Activated CD8-positive, alpha-beta T cell treated with anti-CD3 and anti-CD28 coated beads for 36 hours (primary cell): Measurements from ENCODE around the gene ANKRD27. TPM values are rescaled to one million over a fixed set of nuclear protein-coding genes. Genes with fewer than 3 reads are reported as not detected.

Experiments used
- ATAC-seq: fragments of 200-7000 bp; cut with Tn5 transposase; one replicate; pipeline ENCODE4 v1.10.0; 2021; ENCODE audit warnings: mild to moderate bottlenecking, moderate library complexity
- CTCF ChIA-PET: fragments of 350-600 bp; sonication (Branson Sonifier 250); formaldehyde crosslinking; loops from one replicate; lab custom pipeline; 2021; ENCODE audit warnings: antibody characterized with exemption; lab: Charles Lee
- POLR2A ChIA-PET: fragments of 350-600 bp; sonication (Branson Sonifier 250); formaldehyde crosslinking; loops from one replicate; lab custom pipeline; 2021; ENCODE audit warnings: antibody characterized with exemption; lab: Charles Lee
- DNase-seq: peaks from one replicate; pipeline ENCODE4 v3.0.0-alpha.2; 2020
- H3K27ac Mint-ChIP-seq: one replicate; pipeline ENCODE4 v1.8.0; 2021; ENCODE audit warnings: mild to moderate bottlenecking, mixed read lengths
- H3K27me3 Mint-ChIP-seq: one replicate; pipeline ENCODE4 v1.8.0; 2021; ENCODE audit warnings: mixed read lengths
- H3K36me3 Mint-ChIP-seq: one replicate; pipeline ENCODE4 v1.8.0; 2021; ENCODE audit warnings: low read depth, mixed read lengths
- H3K4me1 Mint-ChIP-seq: one replicate; pipeline ENCODE4 v1.8.0; 2021; ENCODE audit warnings: low read depth, mixed read lengths
- H3K4me3 Mint-ChIP-seq: one replicate; pipeline ENCODE4 v1.8.0; 2021; ENCODE audit warnings: mild to moderate bottlenecking, moderate library complexity, mixed read lengths
- H3K9me3 Mint-ChIP-seq: one replicate; pipeline ENCODE4 v1.8.0; 2021; ENCODE audit warnings: mixed read lengths
- intact Hi-C: fragments of 100-400 bp; cut with micrococcal nuclease; formaldehyde crosslinking; loops from one replicate; pipeline ENCODE4 v1.10.0; 2022
- total RNA-seq, 2 experiments: library from RNA; stranded (reverse); gene quantifications; one replicate each; pipeline ENCODE4 v1.2.3, GENCODE V29; 2021
- TF ChIP-seq, protein P1 (sequence below): fragments of 200-600 bp; IDR thresholded peaks from one replicate; pipeline ENCODE4 v1.8.0; 2022; ENCODE audit warnings: antibody characterized with exemption, mild to moderate bottlenecking

The ANKRD27 gene
- total RNA-seq, 2 experiments from 2014 or later: 34.2 to 41.0 TPM

DNA sequence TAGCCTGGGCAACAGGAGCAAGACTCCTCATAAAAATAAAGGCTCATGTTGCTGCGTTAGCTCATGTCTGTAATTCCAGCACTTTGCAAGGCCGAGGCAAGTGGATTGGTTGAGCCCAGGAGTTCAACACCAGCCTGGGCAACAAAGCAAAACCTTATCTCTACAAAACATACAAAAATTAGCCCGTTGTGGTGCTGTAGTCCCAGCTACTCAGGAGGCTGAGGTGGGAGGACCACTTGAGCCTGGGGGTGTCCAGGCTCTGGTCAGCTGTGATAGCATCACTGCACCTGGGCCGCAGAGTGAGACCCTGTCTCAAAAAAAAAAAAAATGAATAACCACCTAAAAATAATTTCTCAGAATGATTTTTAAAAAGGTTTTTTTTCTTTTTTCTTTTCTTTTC is 12.7 kb upstream of the ANKRD27 start:
- ATAC-seq (no peak), DNase-seq (no peak)
- TF ChIP-seq, protein P1, sequence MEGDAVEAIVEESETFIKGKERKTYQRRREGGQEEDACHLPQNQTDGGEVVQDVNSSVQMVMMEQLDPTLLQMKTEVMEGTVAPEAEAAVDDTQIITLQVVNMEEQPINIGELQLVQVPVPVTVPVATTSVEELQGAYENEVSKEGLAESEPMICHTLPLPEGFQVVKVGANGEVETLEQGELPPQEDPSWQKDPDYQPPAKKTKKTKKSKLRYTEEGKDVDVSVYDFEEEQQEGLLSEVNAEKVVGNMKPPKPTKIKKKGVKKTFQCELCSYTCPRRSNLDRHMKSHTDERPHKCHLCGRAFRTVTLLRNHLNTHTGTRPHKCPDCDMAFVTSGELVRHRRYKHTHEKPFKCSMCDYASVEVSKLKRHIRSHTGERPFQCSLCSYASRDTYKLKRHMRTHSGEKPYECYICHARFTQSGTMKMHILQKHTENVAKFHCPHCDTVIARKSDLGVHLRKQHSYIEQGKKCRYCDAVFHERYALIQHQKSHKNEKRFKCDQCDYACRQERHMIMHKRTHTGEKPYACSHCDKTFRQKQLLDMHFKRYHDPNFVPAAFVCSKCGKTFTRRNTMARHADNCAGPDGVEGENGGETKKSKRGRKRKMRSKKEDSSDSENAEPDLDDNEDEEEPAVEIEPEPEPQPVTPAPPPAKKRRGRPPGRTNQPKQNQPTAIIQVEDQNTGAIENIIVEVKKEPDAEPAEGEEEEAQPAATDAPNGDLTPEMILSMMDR: no peak
- no peaks in the 10 kb centered on the region for H3K9me3 Mint-ChIP-seq
- no peak overlapping the region for H3K4me3 Mint-ChIP-seq
- H3K27me3 Mint-ChIP-seq: no peaks in the 10 kb centered on the region
- ChIA-PET POLR2A (interaction anchor here (2.0 kb wide), 1 partner anchor 10 kb away, joined by 7 read pairs; no protein-coding TSS in a partner anchor), CTCF (interaction anchor here (1.2 kb wide), 1 partner anchor 91 kb away, joined by 4 read pairs; no protein-coding TSS in a partner anchor)
- intact Hi-C loops: no loop called here
- peaks cover 4% of the 10 kb centered on the region for H3K36me3 Mint-ChIP-seq
- peaks cover 19% of the 10 kb centered on the region for H3K4me1 Mint-ChIP-seq
- H3K27ac Mint-ChIP-seq: no peak overlapping the region

DNA sequence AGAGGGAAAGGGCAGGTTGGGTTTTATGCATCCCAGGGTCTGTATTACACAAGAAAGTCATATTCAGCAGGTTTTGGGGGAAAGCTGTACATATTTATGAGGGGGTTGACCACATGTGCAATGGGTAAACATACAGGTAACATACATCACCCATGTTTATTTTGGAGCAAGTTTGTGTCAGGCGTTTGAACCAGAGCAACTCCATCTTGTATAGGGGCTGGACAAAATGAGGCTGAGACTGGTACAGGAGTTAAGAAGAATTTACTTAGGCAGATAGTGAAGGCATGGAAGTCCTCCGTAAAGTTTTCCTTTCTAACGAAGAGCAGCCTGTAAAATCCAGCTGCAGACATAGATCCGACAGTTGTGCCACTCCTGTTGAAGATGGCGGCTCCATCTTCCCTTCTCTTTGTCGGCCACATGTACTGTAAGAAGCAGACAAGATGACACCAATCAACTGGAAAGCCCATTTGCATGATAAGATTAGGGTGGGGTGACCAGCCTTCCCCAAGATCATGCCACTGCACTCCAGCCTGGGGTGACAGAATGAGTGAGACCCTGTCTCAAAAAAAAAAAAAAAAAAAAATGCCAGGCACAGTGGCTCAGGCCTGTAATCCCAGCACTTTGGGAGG is 12.0 kb upstream of the ANKRD27 start:
- TF ChIP-seq, protein P1: no peak
- DNase-seq (no peak), ATAC-seq (no peak)
- no peak overlapping the region for H3K4me3 Mint-ChIP-seq
- H3K9me3 Mint-ChIP-seq: no peaks in the 10 kb centered on the region
- POLR2A ChIA-PET: interaction anchor here (0.7 to 2.0 kb wide), 2 partner anchors 9 to 11 kb away, joined by 3 to 7 read pairs; partner anchors contain the start of gene RGS9BP
- intact Hi-C loops: no loop called here
- H3K4me1 Mint-ChIP-seq: peaks cover 19% of the 10 kb centered on the region
- CTCF ChIA-PET: interaction anchor here (1.0 to 1.2 kb wide), 2 partner anchors 11 to 90 kb away, joined by 3 to 4 read pairs; partner anchors contain the start of gene RGS9BP
- H3K27ac Mint-ChIP-seq: no peak overlapping the region
- peaks cover 3% of the 10 kb centered on the region for H3K36me3 Mint-ChIP-seq
- H3K27me3 Mint-ChIP-seq: peaks cover 3% of the 10 kb centered on the region

DNA sequence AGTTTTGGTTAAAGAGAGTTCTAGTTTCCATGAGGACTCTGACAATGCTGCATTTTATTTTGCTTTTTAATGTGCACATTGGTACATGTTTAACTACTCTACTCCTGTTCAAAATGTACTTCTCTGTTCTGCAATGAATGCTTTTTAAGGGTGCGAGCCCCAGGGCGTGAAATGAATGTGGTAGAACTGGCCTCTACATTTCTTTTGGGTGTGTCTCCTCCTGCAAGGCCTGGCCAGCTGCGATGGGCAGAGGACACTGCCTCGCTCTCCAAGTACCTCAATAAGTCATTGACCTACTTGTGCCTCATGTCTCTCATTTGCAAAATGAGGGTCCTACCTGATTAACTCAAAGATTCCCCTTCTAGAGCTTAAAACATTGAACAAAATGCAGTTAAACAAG is 7.3 kb upstream of the ANKRD27 start:
- intact Hi-C loops: no loop called here
- Mint-ChIP-seq H3K27me3 (peaks cover 7% of the 10 kb centered on the region), H3K4me3 (no peak overlapping the region), H3K9me3 (no peaks in the 10 kb centered on the region), H3K4me1 (peaks cover 2% of the 10 kb centered on the region), H3K27ac (no peak overlapping the region), H3K36me3 (no peaks in the 10 kb centered on the region)
- CTCF ChIA-PET: interaction anchor here (1.0 kb wide), 1 partner anchor 17 kb away, joined by 3 read pairs; no protein-coding TSS in a partner anchor
- POLR2A ChIA-PET: no interaction called here
- TF ChIP-seq, protein P1: no peak
- no peak for ATAC-seq
- DNase-seq: no peak

DNA sequence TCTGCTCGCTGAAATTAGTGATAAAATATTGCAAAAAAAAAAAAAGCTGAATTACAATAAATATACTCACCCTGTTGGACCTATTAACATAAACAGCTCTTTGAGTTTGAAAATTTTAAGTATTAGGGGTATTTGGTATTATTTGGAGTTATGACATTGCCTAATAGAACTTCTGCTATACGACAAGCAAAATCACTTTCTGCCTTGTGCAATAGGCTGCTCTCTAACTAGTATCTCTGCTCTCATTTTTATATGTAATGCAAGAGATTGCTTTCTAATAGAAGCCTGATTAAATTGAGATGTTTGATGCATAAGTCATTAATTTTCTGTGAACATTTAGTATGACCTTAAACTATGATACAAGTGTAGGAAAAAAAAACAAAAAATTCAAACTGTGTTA is 6.0 kb upstream of the ANKRD27 start:
- Mint-ChIP-seq H3K4me3 (no peak overlapping the region), H3K27ac (no peak overlapping the region), H3K36me3 (no peaks in the 10 kb centered on the region), H3K9me3 (no peaks in the 10 kb centered on the region), H3K4me1 (peaks cover 7% of the 10 kb centered on the region), H3K27me3 (peaks cover 13% of the 10 kb centered on the region)
- CTCF ChIA-PET: no interaction called here
- no peak for DNase-seq
- POLR2A ChIA-PET: no interaction called here
- no peak for ATAC-seq
- intact Hi-C loops: no loop called here
- TF ChIP-seq, protein P1: no peak

DNA sequence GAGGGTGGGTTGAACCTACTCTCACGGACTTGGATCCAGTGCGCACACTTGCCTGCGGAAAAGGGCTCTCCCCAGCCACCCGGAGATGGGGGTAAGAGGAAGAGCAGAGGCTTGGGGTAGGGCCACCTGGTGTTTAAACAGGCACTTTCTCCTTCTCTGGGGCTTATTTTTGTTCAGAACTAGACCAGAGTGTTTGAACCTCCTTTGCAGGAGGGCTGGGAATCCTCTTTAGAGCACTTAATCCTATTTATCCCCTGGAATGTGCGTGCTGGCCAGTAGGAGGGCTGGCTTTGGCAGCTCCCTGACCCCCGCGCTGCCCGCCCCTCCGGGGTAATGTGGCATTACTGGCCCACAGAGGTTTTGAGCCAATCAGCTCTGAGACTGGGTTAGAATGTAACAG is 2.7 kb upstream of the ANKRD27 start:
- Mint-ChIP-seq H3K27ac (no peak overlapping the region), H3K27me3 (peaks cover 15% of the 10 kb centered on the region), H3K4me3 (peak overlapping the region; percentile 53), H3K9me3 (no peaks in the 10 kb centered on the region), H3K4me1 (peaks cover 19% of the 10 kb centered on the region), H3K36me3 (peaks cover 2% of the 10 kb centered on the region)
- ChIA-PET CTCF (interaction anchor here (1.1 kb wide), 1 partner anchor 13 kb away, joined by 4 read pairs; no protein-coding TSS in a partner anchor), POLR2A (interaction anchor here (2.3 to 4.7 kb wide), 3 partner anchors 9 to 16 kb away, joined by 7 to 43 read pairs (median 14); partner anchors contain the start of gene NUDT19)
- no peak for DNase-seq
- intact Hi-C loops: no loop called here
- TF ChIP-seq, protein P1: no peak
- no peak for ATAC-seq
